ENCODE measurements around the gene GUCY1A1.

Gene GUCY1A1

GRCh38 chr4:155692361-155692760 is 25.7 kb downstream of the GUCY1A1 start:
- no peak overlapping the region; the same call in 1 of the 2 replicates for H3K4me3 ChIP-seq (ENCODE audit: low read length)
- TF ChIP-seq ZNF274 (IDR thresholded peaks at IDR 0.05; ENCODE audit: low read depth, low read length), result no peak

GRCh38 chr4:155693015-155693663 is 26.5 kb downstream of the GUCY1A1 start:
- no peak for TF ChIP-seq ZNF274 (IDR thresholded peaks at IDR 0.05; ENCODE audit: low read depth, low read length)
- no peak overlapping the region; the same call in 1 of the 2 replicates for H3K4me3 ChIP-seq (ENCODE audit: low read length)

- TF ChIP-seq ZNF274 (IDR thresholded peaks at IDR 0.05; ENCODE audit: low read depth, low read length), result no peak
- no peak overlapping the region for H3K4me3 ChIP-seq (ENCODE audit: low read length)
Measured at GRCh38 chr4:155694100-155694785, 27.6 kb downstream of the GUCY1A1 start.

- TF ChIP-seq ZNF274 (IDR thresholded peaks at IDR 0.05; ENCODE audit: low read depth, low read length), result no peak
- H3K4me3 ChIP-seq (ENCODE audit: low read length), result no peak overlapping the region
Measured at GRCh38 chr4:155696226-155696625, 29.6 kb downstream of the GUCY1A1 start.

- no peak for TF ChIP-seq ZNF274 (IDR thresholded peaks at IDR 0.05; ENCODE audit: low read depth, low read length)
Measured at GRCh38 chr4:155696726-155697125, 30.1 kb downstream of the GUCY1A1 start.

GRCh38 chr4:155701827-155702226 is 35.2 kb downstream of the GUCY1A1 start:
- TF ChIP-seq ZNF274 (IDR thresholded peaks at IDR 0.05; ENCODE audit: low read depth, low read length), result no peak
- H3K4me3 ChIP-seq (ENCODE audit: low read length), result no peak overlapping the region

More at GRCh38 chr4:155696726-155697125, 30.1 kb downstream of the GUCY1A1 start:
- no peak overlapping the region for H3K4me3 ChIP-seq (ENCODE audit: low read length)

DNA sequence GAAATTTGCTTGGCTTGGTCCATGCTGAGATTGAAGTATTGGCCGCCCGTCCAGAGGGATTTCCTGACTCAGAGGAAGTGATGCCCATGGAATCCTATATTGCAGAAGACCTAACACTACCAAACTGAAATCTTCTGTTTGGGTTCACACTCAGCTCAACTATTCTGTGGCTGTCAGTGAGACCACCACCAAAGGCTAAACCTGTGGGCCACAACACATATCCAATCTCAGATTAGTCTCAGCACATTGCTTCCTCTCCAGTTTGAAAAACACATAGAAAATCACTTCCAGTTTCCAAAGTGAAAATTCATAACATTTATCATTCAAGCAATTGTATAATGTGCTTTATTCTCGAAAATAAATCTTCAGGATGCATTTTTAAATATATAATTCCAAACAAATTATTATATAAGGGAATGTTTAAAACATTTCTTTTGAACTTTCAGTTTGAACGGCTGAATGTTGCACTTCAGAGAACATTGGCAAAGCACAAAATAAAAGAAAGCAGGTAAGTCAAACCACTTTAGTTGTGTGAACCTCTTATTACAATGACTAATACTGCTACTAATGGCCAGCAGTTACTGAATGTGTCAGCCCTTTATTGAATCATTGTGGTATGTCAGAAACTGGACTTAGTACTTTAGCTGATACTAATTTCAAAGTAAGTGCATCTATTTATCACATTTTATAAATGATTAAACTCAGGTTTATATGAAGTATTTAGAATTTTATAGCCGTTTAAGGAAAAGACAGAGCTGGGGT is 37.0 kb downstream of the GUCY1A1 start:
- H3K4me3 ChIP-seq (ENCODE audit: low read length), result no peak overlapping the region; the same call in 1 of the 2 replicates
- no peak for TF ChIP-seq ZNF274 (IDR thresholded peaks at IDR 0.05; ENCODE audit: low read depth, low read length)

DNA sequence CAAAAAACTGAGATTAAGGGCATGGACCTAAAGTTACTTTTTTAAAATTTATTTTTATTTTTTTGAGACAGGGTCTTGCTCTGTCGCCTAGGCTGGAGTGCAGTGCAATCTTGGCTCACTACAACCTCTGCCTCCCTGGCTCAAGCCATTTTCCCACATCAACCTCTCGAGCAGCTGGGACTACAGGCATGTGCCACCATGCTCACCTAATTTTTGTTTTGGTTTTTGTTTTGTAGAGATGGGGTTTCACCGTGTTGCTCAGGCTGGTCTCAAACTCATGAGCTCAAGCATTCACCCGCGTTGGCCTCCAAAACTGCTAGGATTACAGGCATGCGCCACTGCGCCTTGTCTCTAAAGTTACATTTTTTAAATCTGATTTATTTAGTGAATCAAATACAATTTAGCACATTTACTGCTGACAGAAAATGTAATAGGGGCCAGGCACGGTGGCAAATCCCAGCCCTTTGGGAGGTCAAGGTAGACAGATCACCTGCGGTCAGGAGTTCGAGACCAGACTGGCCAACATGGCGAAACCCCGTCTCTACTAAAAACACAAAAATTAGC is 38.3 kb downstream of the GUCY1A1 start:
- no peak overlapping the region for H3K4me3 ChIP-seq (ENCODE audit: low read length)
- TF ChIP-seq ZNF274 (IDR thresholded peaks at IDR 0.05; ENCODE audit: low read depth, low read length), result no peak

DNA sequence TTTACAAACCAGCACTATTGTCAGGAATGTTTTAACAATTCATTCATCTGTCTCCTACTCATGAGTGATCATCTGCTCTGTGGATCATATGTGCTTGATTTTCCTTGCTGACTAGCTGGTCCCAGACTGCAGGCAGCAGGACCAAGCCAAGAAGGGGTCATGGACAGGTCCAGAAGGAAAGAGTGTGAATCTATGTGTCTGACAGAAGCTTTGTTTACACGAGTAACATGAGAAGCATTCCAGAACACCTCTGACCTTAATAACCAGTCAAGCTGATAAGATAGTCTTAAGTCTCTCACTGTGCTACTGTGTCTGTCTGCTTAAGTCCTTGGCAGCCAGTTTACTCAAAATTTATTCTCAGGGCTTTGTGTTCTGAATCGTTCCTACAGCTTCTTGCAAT is 39.0 kb downstream of the GUCY1A1 start:
- no peak overlapping the region for H3K4me3 ChIP-seq (ENCODE audit: low read length)
- TF ChIP-seq ZNF274 (IDR thresholded peaks at IDR 0.05; ENCODE audit: low read depth, low read length), result no peak

- no peak for TF ChIP-seq ZNF274 (IDR thresholded peaks at IDR 0.05; ENCODE audit: low read depth, low read length)
- no peak overlapping the region for H3K4me3 ChIP-seq (ENCODE audit: low read length)
Measured at GRCh38 chr4:155706147-155706546, 39.5 kb downstream of the GUCY1A1 start.

- no peak overlapping the region for H3K4me3 ChIP-seq (ENCODE audit: low read length)
- no peak for TF ChIP-seq ZNF274 (IDR thresholded peaks at IDR 0.05; ENCODE audit: low read depth, low read length)
Measured at GRCh38 chr4:155707251-155707650, 40.6 kb downstream of the GUCY1A1 start.

GRCh38 chr4:155708782-155709181 is 42.1 kb downstream of the GUCY1A1 start:
- TF ChIP-seq ZNF274 (IDR thresholded peaks at IDR 0.05; ENCODE audit: low read depth, low read length), result no peak
- no peak overlapping the region for H3K4me3 ChIP-seq (ENCODE audit: low read length)

DNA sequence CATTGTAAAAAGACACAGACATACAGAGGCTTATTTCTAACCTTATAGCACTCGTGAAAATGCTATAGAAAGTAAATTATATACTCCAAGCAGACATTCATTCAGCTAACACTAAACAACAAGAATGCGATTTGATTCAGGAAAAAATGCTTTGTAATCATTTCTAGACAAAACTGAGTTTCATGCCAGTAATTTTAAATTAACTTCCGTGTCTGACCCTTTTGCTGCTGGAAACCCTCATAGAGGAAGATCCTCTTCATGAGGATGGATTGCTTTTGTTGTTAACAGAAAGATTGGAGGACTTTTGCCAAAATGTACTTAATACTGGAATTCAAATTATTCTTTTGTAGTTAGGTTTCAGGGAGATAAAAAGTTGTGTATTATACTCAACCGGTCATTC is 43.3 kb downstream of the GUCY1A1 start:
- no peak overlapping the region for H3K4me3 ChIP-seq (ENCODE audit: low read length)
- TF ChIP-seq ZNF274 (IDR thresholded peaks at IDR 0.05; ENCODE audit: low read depth, low read length), result no peak

GRCh38 chr4:155711556-155711955 is 44.9 kb downstream of the GUCY1A1 start:
- TF ChIP-seq ZNF274 (IDR thresholded peaks at IDR 0.05; ENCODE audit: low read depth, low read length), result no peak
- no peak overlapping the region for H3K4me3 ChIP-seq (ENCODE audit: low read length)

All from GM08714 (cell line).